Naive thymus-derived CD4-positive, alpha-beta T cell (primary cell): ENCODE data around the gene TAOK2. TPM values are rescaled to one million over a fixed set of nuclear protein-coding genes. Genes with fewer than 3 reads are reported as not detected.
A peak's percentile ranks its signal among the peaks of the same experiment; 100 is the strongest.

Experiments used
- ATAC-seq: fragments of 150-1000 bp; cut with Tn5 transposase; 2 replicates; pipeline ENCODE4 v1.10.0; 2021; ENCODE audit warnings: mild to moderate bottlenecking, moderate library complexity
- CTCF ChIA-PET: fragments of 350-600 bp; sonication (Branson Sonifier 250); formaldehyde crosslinking; loops from one replicate; lab custom pipeline; 2021; ENCODE audit warnings: antibody characterized with exemption; lab: Charles Lee
- POLR2A ChIA-PET: fragments of 350-600 bp; sonication (Branson Sonifier 250); formaldehyde crosslinking; loops from one replicate; lab custom pipeline; 2021; ENCODE audit warnings: antibody characterized with exemption, inconsistent platforms; lab: Charles Lee
- DNase-seq, 9 donors: peaks; one replicate each; pipeline versions ENCODE4 v3.0.0 to v3.0.0-alpha.2; 2020 to 2022; ENCODE audit warnings: mixed read lengths in 1 of 9
- H3K27ac ChIP-seq: one replicate; pipeline ENCODE4 v1.7.0; 2013; ENCODE audit warnings: mild to moderate bottlenecking, low read depth, low read length, moderate library complexity
- H3K27me3 ChIP-seq, 2 donors: one replicate each; pipeline ENCODE4 v1.7.0; 2013; ENCODE audit warnings: low read length in 2 of 2, mild to moderate bottlenecking in 2 of 2, moderate library complexity in 2 of 2; ENCODE audit not compliant: control insufficient read depth in 2 of 2, insufficient read depth in 2 of 2
- H3K36me3 ChIP-seq, 3 experiments: 1 replicate in 2 of 3; 2 replicates in 1 of 3; pipeline ENCODE4 v1.7.0; 2013; ENCODE audit warnings: low read length in 3 of 3, mild to moderate bottlenecking in 3 of 3, moderate library complexity in 1 of 3; ENCODE audit not compliant: insufficient read depth in 3 of 3, control insufficient read depth in 2 of 3
- H3K4me1 ChIP-seq, 2 donors: one replicate each; pipeline ENCODE4 v1.7.0; 2013; ENCODE audit warnings: low read length in 2 of 2, mild to moderate bottlenecking in 2 of 2, moderate library complexity in 1 of 2; ENCODE audit not compliant: control insufficient read depth in 2 of 2, insufficient read depth in 2 of 2
- H3K4me3 ChIP-seq: 2 replicates; pipeline ENCODE4 v1.7.0; 2013; ENCODE audit warnings: mild to moderate bottlenecking, low read length
- H3K9me3 ChIP-seq, 3 experiments: 1 replicate in 2 of 3; 2 replicates in 1 of 3; pipeline ENCODE4 v1.7.0; 2013; ENCODE audit warnings: low read length in 3 of 3; ENCODE audit not compliant: control insufficient read depth in 2 of 3
- H3K27ac Mint-ChIP-seq, 9 donors: one replicate each; pipeline ENCODE4 v1.8.0; 2020 to 2022; ENCODE audit warnings: mixed read lengths in 9 of 9, mild to moderate bottlenecking in 8 of 9, moderate library complexity in 5 of 9, inconsistent platforms in 2 of 9
- H3K27me3 Mint-ChIP-seq, 5 donors: one replicate each; pipeline ENCODE4 v1.8.0; 2021 to 2022; ENCODE audit warnings: mixed read lengths in 5 of 5, mild to moderate bottlenecking in 1 of 5
- H3K36me3 Mint-ChIP-seq, 5 donors: one replicate each; pipeline ENCODE4 v1.8.0; 2020 to 2022; ENCODE audit warnings: mixed read lengths in 5 of 5, mild to moderate bottlenecking in 3 of 5, inconsistent platforms in 1 of 5
- H3K4me1 Mint-ChIP-seq, 7 donors: one replicate each; pipeline ENCODE4 v1.8.0; 2020 to 2022; ENCODE audit warnings: mixed read lengths in 7 of 7, mild to moderate bottlenecking in 3 of 7, inconsistent platforms in 1 of 7
- H3K4me3 Mint-ChIP-seq, 10 donors: one replicate each; pipeline ENCODE4 v1.8.0; 2020 to 2022; ENCODE audit warnings: mild to moderate bottlenecking in 10 of 10, mixed read lengths in 10 of 10, moderate library complexity in 6 of 10, inconsistent platforms in 2 of 10
- H3K9me3 Mint-ChIP-seq, 11 donors: one replicate each; pipeline ENCODE4 v1.8.0; 2020 to 2022; ENCODE audit warnings: mixed read lengths in 11 of 11, mild to moderate bottlenecking in 4 of 11, inconsistent platforms in 1 of 11, moderate library complexity in 1 of 11
- intact Hi-C, 2 donors: fragments of 100-400 bp; cut with micrococcal nuclease; formaldehyde crosslinking; loops; one replicate each; pipeline ENCODE4 v1.15.1; 2023
- polyA plus RNA-seq, 2 donors: library from polyadenylated mRNA; unstranded; fragments of 300-500 nt; fragmentation: Illumina TruSeq; gene quantifications; one replicate each; pipeline ENCODE4 v1.2.3, GENCODE V29; 2021
- total RNA-seq, 6 experiments: library from RNA in 5 of 6; stranded (reverse) in 5 of 6; gene quantifications; 1 replicate in 5 of 6; 2 replicates in 1 of 6; pipeline ENCODE4 v1.2.3 and lab custom pipeline; 2021 to 2026

TAOK2 gene
- total and polyA plus RNA-seq, 7 experiments from 2014 or later, result 2.9 to 48.5 (median 27.2) TPM

GRCh38 chr16:29984137-29984763 is 10.6 kb downstream of the TAOK2 start:
- no peaks in the 10 kb centered on the region for H3K4me1 ChIP-seq
- no peak overlapping the region for H3K4me3 Mint-ChIP-seq
- ATAC-seq (no peak), DNase-seq (no peak)
- peaks cover 0 to 4% (median 0%) of the 10 kb centered on the region in 7 donors for H3K4me1 Mint-ChIP-seq
- H3K36me3 ChIP-seq, result peaks cover 12 to 97% (median 14%) of the 10 kb centered on the region in 3 experiments
- no peaks in the 10 kb centered on the region for H3K27me3 ChIP-seq
- intact Hi-C loops, result no loop called here
- H3K36me3 Mint-ChIP-seq, result peaks cover 14 to 57% (median 22%) of the 10 kb centered on the region in 5 donors
- peak overlapping the region in 1 of 9 donors; percentile 33 for H3K27ac Mint-ChIP-seq
- POLR2A ChIA-PET, result interaction anchor here (0.8 kb wide), 1 partner anchor 110 kb away, joined by 3 read pairs; no protein-coding TSS in a partner anchor
- no peaks in the 10 kb centered on the region for H3K9me3 ChIP-seq
- H3K4me3 ChIP-seq, result no peak overlapping the region
- no peak overlapping the region for H3K27ac ChIP-seq
- CTCF ChIA-PET, result no interaction called here
- H3K9me3 Mint-ChIP-seq, result no peaks in the 10 kb centered on the region
- H3K27me3 Mint-ChIP-seq, result no peaks in the 10 kb centered on the region

- DNase-seq (no peak), ATAC-seq (no peak)
- ChIA-PET POLR2A (interaction anchor here (0.8 kb wide), 1 partner anchor 110 kb away, joined by 3 read pairs; no protein-coding TSS in a partner anchor), CTCF (no interaction called here)
- Mint-ChIP-seq H3K27ac (no peak overlapping the region), H3K36me3 (peaks cover 14 to 53% (median 20%) of the 10 kb centered on the region in 5 donors), H3K4me1 (peaks cover 0 to 4% (median 0%) of the 10 kb centered on the region in 7 donors), H3K4me3 (no peak overlapping the region), H3K9me3 (no peaks in the 10 kb centered on the region), H3K27me3 (no peaks in the 10 kb centered on the region)
- H3K36me3 ChIP-seq, result peaks cover 7 to 97% (median 14%) of the 10 kb centered on the region in 3 experiments
- H3K27me3 ChIP-seq, result no peaks in the 10 kb centered on the region
- no peaks in the 10 kb centered on the region for H3K4me1 ChIP-seq
- no peaks in the 10 kb centered on the region for H3K9me3 ChIP-seq
- H3K4me3 ChIP-seq, result no peak overlapping the region
- no peak overlapping the region for H3K27ac ChIP-seq
- intact Hi-C loops, result no loop called here
Measured at GRCh38 chr16:29984764-29985147, 11.1 kb downstream of the TAOK2 start.

DNA sequence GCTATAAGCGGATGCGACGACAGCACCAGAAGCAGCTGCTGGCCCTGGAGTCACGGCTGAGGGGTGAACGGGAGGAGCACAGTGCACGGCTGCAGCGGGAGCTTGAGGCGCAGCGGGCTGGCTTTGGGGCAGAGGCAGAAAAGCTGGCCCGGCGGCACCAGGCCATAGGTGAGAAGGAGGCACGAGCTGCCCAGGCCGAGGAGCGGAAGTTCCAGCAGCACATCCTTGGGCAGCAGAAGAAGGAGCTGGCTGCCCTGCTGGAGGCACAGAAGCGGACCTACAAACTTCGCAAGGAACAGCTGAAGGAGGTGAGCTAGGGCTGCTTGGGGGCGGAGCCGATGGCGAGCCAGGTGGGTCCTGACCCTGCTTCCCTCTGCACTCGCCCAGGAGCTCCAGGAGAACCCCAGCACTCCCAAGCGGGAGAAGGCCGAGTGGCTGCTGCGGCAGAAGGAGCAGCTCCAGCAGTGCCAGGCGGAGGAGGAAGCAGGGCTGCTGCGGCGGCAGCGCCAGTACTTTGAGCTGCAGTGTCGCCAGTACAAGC is 11.7 kb downstream of the TAOK2 start:
- peaks cover 14 to 51% (median 21%) of the 10 kb centered on the region in 5 donors for H3K36me3 Mint-ChIP-seq
- H3K4me1 Mint-ChIP-seq, result peaks cover 0 to 3% (median 0%) of the 10 kb centered on the region in 7 donors
- Histone ChIP-seq H3K27me3 (no peaks in the 10 kb centered on the region), H3K4me1 (no peaks in the 10 kb centered on the region), H3K27ac (no peak overlapping the region), H3K9me3 (no peaks in the 10 kb centered on the region), H3K4me3 (no peak overlapping the region), H3K36me3 (peaks cover 1 to 97% (median 11%) of the 10 kb centered on the region in 3 experiments)
- H3K27ac Mint-ChIP-seq, result no peak overlapping the region
- H3K4me3 Mint-ChIP-seq, result no peak overlapping the region
- H3K27me3 Mint-ChIP-seq, result no peaks in the 10 kb centered on the region
- intact Hi-C loops, result no loop called here
- ATAC-seq (no peak), DNase-seq (no peak)
- ChIA-PET POLR2A (no interaction called here), CTCF (interaction anchor here (0.6 kb wide), 2 partner anchors 87 to 256 kb away, joined by 3 to 8 read pairs; no protein-coding TSS in a partner anchor)
- H3K9me3 Mint-ChIP-seq, result no peaks in the 10 kb centered on the region

GRCh38 chr16:29986231-29986630 is 12.6 kb downstream of the TAOK2 start:
- no peak for DNase-seq
- no peaks in the 10 kb centered on the region for H3K9me3 ChIP-seq
- no peak for ATAC-seq
- no peak overlapping the region for H3K27ac Mint-ChIP-seq
- intact Hi-C loops, result no loop called here
- H3K4me1 ChIP-seq, result no peaks in the 10 kb centered on the region
- H3K4me3 ChIP-seq, result no peak overlapping the region
- ChIA-PET POLR2A (interaction anchor here (0.9 to 1.8 kb wide), 2 partner anchors 9 to 25 kb away, joined by 3 to 6 read pairs; partner anchors contain the start of genes HIRIP3 and TMEM219), CTCF (interaction anchor here (0.6 kb wide), 1 partner anchor 88 kb away, joined by 8 read pairs; no protein-coding TSS in a partner anchor)
- H3K36me3 Mint-ChIP-seq, result peaks cover 14 to 48% (median 23%) of the 10 kb centered on the region in 5 donors
- no peaks in the 10 kb centered on the region for H3K9me3 Mint-ChIP-seq
- H3K27ac ChIP-seq, result no peak overlapping the region
- peaks cover 0 to 98% (median 4%) of the 10 kb centered on the region in 3 experiments for H3K36me3 ChIP-seq
- H3K4me1 Mint-ChIP-seq, result no peaks in the 10 kb centered on the region
- no peaks in the 10 kb centered on the region for H3K27me3 Mint-ChIP-seq
- no peaks in the 10 kb centered on the region for H3K27me3 ChIP-seq
- H3K4me3 Mint-ChIP-seq, result no peak overlapping the region

DNA sequence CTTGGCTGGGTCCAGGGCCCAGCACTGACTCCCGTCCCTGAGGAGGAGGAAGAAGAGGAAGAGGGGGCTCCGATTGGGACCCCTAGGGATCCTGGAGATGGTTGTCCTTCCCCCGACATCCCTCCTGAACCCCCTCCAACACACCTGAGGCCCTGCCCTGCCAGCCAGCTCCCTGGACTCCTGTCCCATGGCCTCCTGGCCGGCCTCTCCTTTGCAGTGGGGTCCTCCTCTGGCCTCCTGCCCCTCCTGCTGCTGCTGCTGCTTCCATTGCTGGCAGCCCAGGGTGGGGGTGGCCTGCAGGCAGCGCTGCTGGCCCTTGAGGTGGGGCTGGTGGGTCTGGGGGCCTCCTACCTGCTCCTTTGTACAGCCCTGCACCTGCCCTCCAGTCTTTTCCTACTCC is 13.3 kb downstream of the TAOK2 start:
- no peaks in the 10 kb centered on the region for H3K27me3 ChIP-seq
- peaks cover 0 to 98% (median 0%) of the 10 kb centered on the region in 3 experiments for H3K36me3 ChIP-seq
- no peak overlapping the region for H3K4me3 Mint-ChIP-seq
- ATAC-seq (no peak), DNase-seq (no peak)
- no peak overlapping the region for H3K27ac ChIP-seq
- intact Hi-C loops, result no loop called here
- CTCF ChIA-PET, result interaction anchor here (0.5 to 0.6 kb wide), 2 partner anchors 88 to 228 kb away, joined by 3 to 7 read pairs; no protein-coding TSS in a partner anchor
- H3K4me1 ChIP-seq, result no peaks in the 10 kb centered on the region
- no peaks in the 10 kb centered on the region for H3K9me3 Mint-ChIP-seq
- H3K4me1 Mint-ChIP-seq, result no peaks in the 10 kb centered on the region
- peaks cover 14 to 45% (median 21%) of the 10 kb centered on the region in 5 donors for H3K36me3 Mint-ChIP-seq
- no peak overlapping the region for H3K27ac Mint-ChIP-seq
- POLR2A ChIA-PET, result interaction anchor here (0.9 to 1.8 kb wide), 2 partner anchors 9 to 25 kb away, joined by 3 to 6 read pairs; partner anchors contain the start of genes HIRIP3 and TMEM219
- H3K4me3 ChIP-seq, result no peak overlapping the region
- H3K9me3 ChIP-seq, result no peaks in the 10 kb centered on the region
- H3K27me3 Mint-ChIP-seq, result no peaks in the 10 kb centered on the region

DNA sequence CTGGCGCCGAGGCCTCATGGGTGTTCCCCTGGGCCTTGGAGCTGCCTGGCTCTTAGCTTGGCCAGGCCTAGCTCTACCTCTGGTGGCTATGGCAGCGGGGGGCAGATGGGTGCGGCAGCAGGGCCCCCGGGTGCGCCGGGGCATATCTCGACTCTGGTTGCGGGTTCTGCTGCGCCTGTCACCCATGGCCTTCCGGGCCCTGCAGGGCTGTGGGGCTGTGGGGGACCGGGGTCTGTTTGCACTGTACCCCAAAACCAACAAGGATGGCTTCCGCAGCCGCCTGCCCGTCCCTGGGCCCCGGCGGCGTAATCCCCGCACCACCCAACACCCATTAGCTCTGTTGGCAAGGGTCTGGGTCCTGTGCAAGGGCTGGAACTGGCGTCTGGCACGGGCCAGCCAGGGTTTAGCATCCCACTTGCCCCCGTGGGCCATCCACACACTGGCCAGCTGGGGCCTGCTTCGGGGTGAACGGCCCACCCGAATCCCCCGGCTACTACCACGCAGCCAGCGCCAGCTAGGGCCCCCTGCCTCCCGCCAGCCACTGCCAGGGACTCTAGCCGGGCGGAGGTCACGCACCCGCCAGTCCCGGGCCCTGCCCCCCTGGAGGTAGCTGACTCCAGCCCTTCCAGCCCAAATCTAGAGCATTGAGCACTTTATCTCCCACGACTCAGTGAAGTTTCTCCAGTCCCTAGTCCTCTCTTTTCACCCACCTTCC is 13.9 kb downstream of the TAOK2 start:
- Histone ChIP-seq H3K27ac (no peak overlapping the region), H3K9me3 (no peaks in the 10 kb centered on the region), H3K27me3 (no peaks in the 10 kb centered on the region), H3K4me3 (no peak overlapping the region), H3K36me3 (peaks cover 0 to 98% (median 0%) of the 10 kb centered on the region in 3 experiments), H3K4me1 (no peaks in the 10 kb centered on the region)
- H3K27me3 Mint-ChIP-seq, result no peaks in the 10 kb centered on the region
- peaks cover 14 to 41% (median 21%) of the 10 kb centered on the region in 5 donors for H3K36me3 Mint-ChIP-seq
- POLR2A ChIA-PET, result interaction anchor here (0.9 to 1.8 kb wide), 2 partner anchors 8 to 26 kb away, joined by 3 to 6 read pairs; partner anchors contain the start of genes HIRIP3 and TMEM219
- H3K4me1 Mint-ChIP-seq, result no peaks in the 10 kb centered on the region
- intact Hi-C loops, result no loop called here
- DNase-seq, result no peak
- CTCF ChIA-PET, result interaction anchor here (0.5 to 0.6 kb wide), 2 partner anchors 89 to 229 kb away, joined by 3 to 7 read pairs; no protein-coding TSS in a partner anchor
- no peak overlapping the region for H3K4me3 Mint-ChIP-seq
- ATAC-seq, result no peak
- H3K9me3 Mint-ChIP-seq, result no peaks in the 10 kb centered on the region
- H3K27ac Mint-ChIP-seq, result peak overlapping the region in 1 of 9 donors; percentile 26
